HG03097 (cell line): ENCODE results near the gene RAP1B.

Source experiments
- ATAC-seq: cut with Tn5 transposase; IDR thresholded peaks from one replicate; pipeline ENCODE4 v1.9.1; 2021; ENCODE audit not compliant: unreplicated experiment, low FRiP score

Gene RAP1B

DNA sequence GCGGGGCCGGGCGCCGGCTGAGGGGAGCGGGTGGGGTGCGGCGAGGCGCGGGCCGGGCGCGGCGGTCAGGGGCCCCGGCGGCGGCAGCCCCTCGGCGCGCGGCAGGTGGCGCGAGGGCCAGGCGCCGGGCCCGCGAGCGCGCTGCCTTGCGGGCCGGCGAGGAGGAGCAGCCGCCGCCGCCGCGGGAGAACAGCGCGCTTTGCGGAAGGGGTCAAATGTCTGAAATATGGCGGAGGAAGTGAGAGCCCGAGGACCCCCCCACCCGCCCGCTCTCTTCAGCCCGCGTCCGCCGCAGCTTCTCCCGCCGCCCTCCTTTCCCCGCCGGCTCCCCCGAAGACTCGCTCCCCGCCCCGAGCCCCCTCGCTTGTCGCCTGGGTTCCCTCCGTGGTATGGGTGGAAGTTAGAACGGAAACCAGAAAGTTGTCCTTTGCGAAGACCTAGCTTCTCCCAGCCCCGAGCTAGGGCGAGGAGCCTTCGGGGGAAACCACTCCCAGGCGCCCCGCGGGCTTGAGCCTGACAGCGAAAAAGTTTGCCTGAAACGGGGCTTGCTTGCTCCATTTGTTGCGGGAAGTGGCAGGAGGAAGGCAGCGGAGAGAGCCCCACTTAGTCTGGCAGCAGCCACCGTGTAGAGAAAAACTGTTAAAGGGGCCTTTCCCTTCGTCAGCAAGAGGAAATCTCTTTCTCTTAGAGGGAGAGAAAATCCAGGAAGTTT is 551 bp downstream of the RAP1B start:
- peak; percentile 37 for ATAC-seq

GRCh38 chr12:68611806-68612160 is 1.1 kb downstream of the RAP1B start:
- no peak for ATAC-seq

- no peak for ATAC-seq
These were observed 1.5 kb downstream of the RAP1B start for GRCh38 chr12:68612202-68612601.

DNA sequence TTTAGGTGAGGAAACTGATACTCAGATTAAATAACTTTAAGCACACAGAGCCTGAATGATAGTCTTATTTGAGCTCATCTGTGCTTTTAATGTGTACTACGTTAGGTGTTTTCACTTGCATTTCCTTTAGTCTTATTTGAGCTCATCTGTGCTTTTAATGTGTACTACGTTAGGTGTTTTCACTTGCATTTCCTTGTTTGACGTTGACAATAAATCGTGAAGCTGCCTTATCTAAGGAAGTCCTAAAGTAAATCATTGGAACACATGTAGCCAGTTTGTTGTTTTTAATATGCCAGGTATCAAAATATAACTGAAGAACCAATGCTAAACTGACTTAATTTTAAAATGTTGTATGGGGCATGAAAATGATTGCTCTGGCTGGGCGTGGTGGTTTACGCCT is 2.0 kb downstream of the RAP1B start:
- ATAC-seq, result no peak

GRCh38 chr12:68613209-68613904 is 2.7 kb downstream of the RAP1B start:
- no peak for ATAC-seq

DNA sequence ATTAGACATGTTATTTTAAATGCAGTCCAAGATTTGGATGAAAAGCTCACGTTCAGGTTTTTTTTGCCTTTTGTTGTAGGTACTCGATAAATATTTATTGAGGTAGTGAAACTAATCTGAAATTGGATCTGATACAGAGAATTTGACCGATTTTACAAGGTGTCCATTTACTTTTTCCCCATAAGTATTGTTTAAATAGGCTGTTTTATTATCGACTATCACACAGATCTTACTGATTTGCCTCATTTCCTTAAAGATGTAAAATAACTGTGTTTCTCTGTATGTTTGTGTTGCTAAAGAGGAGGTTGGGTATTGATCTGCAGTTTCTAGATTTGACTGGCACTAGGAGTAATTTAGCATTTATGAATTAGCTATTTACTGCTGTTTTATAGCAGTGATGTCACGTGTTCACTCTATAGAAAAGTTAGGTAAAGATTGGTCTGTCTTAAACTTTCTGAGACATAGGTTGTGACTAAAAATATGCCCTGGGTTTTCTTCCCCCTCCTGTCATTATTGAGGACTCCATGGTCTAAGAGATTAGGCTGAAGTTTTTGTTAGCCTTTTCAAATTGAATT is 3.5 kb downstream of the RAP1B start:
- no peak for ATAC-seq

DNA sequence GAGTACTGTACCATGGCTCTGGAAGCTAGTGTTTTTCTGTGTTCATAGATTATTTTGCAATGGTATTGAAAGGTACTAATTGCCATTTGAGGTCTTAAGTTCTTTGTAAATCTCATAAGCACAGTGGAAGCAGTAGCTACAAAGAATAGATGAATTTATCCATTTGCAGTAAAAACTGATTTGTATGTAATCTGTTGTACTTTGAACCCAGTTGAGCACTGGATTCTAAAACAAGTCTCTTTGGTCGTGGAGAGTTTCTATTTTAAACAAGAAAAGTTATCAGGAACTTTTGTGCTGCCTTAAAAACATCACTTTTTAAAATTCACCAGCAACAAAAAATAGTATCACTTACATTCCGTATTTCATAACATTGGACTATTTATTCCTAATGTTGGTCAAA is 4.1 kb downstream of the RAP1B start:
- ATAC-seq, result no peak

DNA sequence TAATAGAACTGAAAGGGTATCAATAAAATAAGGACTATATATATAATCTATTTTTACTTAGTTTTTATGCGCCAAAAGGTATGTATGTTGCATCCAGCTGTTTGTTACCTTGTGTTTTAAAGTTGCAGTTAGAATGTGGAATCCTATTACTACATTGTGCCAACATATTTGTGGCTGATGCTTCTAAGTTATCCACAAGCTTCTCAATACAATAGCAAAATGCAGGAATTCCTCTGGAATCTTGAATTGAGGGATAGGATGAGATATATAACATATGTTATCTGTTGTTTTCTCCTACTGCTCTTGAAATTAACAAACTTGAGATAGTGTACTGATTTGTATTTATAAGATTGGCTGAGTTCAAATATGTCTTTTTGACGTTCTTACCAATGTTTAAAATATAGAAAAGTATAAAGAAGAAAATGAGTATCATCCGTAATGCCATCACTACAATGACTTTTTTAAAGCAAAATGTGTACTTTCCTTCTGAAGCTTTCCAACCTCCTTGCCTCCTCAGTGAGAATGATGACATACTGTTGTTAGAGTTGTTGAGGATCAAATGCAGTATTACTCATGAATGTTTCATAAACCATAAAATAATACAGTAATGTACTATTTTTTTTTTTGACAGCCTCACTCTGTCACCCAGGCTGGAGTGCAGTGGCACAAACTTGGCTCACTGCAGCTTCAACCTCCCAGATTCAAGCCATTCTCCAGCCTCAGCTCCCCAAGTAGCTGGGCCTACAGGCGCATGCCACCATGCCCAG is 6.6 kb downstream of the RAP1B start:
- ATAC-seq, result no peak

DNA sequence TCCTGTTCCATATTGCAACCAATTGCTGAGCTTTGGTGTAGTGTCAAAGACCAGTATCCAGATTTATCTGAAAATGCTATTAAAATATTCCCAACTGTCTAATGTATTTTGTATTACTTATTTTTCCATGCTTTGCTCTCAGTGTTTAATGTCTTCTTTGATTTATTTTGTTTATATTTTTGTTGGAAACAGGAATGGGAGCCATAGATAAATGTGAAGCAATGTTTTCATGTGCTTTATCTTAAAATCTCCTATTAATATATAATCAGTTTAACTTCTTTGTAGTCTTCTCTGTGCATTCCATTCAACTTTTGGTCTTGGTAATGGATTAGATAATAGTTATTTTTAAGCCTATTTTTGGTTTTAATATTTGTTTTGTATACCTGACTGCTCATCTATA is 8.8 kb downstream of the RAP1B start:
- ATAC-seq, result no peak

DNA sequence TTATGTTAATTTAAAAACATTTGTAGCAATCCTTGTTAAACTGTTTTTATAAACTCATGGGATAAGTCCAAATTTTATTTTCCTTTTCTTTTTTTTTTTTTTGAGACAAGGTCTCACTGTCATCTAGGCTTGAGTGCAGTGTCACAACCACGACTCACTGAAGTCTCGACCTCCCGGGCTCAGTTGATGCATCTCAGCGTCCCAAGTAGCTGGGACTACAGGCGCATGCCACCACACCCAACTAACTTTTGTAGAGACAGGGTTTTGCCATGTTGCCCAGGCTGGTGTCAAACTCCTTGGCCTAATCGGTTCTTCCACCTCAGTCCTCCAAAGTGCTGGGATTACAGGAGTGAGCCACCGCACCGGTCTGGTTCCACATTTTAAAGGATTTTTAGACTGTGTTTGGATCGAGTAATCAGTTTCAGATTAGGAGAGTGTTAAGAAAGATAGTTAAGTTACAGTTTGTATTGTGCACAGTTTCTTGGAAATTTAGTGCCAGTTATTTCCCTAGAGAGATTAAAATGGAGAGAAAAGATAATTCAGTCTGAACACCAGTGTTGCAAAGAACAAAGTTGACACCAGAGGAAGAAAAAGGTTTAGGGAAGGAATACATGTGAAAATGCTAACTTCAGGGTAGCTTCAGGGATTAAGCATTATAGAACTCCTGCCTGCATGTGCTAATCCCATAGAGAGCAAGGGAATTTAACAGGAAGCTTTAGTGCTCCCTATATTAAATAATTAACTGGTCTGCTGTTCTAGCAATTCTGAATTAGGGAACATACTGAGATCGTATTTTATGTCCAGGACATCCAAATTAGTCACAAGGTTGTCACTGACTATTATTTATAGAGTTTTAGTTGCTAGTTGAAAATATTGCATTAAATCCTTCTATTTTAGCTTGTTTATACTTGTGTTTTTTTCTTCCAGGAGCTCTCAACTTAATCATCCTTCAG is 10.1 kb downstream of the RAP1B start:
- no peak for ATAC-seq

GRCh38 chr12:68621472-68622081 is 10.9 kb downstream of the RAP1B start:
- ATAC-seq, result no peak

DNA sequence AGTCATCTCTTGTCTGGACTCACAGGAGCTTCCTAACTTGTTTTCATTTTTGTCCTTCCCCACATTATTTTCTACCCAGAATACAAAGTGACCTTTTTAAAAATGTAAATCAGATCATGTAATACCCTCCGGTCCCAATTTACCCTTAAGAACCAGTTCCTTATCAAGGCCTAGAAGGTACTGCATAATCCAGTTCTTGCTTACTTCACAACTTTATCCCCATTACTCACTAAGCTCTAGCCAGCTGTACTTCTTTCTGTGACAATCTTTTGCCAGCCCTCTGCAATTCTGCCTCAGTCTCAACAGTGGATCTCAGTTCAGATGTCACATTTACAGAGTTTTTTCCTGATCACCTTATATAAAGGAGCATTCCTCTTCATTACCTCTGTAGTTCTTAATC is 11.6 kb downstream of the RAP1B start:
- ATAC-seq, result no peak

- no peak for ATAC-seq
These were observed 12.4 kb downstream of the RAP1B start for GRCh38 chr12:68623059-68623458.

- no peak for ATAC-seq
These were observed 13.3 kb downstream of the RAP1B start for GRCh38 chr12:68623984-68624383.

- ATAC-seq, result no peak
These were observed 14.2 kb downstream of the RAP1B start for GRCh38 chr12:68624933-68625332.

DNA sequence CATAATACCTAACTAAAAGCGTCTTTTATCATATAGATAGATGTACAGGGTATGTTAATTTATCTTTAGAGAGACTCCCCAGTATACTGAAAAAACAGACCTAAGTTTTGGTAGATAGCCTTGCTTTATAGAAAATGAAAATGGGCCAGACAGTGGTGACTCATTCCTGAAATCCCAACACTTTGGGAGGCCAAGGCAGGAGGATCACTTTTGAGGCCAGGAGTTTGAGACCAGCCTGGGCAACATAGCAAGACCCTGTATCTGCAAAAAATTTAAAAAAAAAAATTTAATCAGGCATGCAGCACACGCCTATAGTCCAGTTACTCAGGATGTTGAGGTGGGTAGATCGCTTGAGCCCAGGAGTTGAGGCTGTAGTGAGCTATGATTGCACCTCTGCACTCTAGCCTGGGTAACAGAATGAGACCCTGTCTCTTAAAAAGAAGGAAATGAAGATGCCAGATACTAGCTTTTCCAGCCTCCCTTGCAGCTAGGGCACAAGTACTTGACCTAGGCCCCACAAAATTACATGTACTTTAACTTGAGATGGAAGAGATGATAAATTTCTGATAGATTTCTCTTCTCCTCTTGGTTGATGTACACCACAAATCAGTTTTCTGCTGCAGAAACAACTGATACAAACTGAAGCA is 17.1 kb downstream of the RAP1B start:
- ATAC-seq, result no peak

- ATAC-seq, result no peak
These were observed 18.0 kb downstream of the RAP1B start for GRCh38 chr12:68628698-68629097.

DNA sequence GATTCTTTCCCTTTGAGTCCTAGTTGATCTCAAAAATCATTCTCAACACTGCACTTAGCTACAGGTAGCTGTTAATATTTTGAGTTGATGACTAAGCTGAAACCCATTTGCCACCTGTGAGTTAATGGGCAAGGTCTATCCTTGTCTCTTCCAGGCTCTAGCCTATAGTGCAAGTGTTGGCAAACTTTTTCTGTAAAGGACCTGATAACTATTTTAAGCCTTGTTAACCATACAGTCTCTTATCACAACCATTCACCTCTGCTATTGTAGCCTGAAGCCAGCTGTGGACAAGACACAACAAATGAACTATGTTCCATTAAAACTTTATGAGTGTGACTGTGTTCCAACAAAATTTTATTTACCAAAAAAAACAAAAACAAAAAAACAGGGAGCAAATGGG is 19.4 kb downstream of the RAP1B start:
- no peak for ATAC-seq

DNA sequence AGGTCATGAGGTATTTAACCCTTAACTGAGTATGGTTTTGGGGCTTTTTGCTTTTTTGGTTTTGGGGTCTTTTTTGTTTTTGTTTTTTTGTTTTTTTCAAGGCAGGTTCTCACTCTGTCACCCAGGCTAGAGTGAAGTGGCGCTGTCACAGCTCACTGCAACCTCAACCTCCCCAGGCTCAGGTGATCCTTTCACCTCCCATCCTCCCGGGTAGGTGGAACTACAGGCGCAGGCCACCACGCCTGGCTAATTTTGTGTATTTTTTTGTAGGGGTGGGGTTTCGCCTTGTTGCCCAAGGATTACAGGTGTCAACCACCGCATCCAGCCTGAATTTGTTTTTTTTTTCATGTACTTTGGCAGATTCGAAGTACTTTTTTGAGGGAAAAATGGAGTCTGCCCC is 19.9 kb downstream of the RAP1B start:
- no peak for ATAC-seq
